LNCaP clone FGC (cell line): Measurements from ENCODE around the gene MRPL55.

Experiments used
- DNase-seq: peaks from one replicate; pipeline ENCODE4 v3.0.0-alpha.2; 2011; ENCODE audit warnings: low read depth
- H3K4me3 ChIP-seq: 2 replicates; pipeline ENCODE4 v1.5.1; 2011; ENCODE audit warnings: mild to moderate bottlenecking, low read depth, low read length, control low read depth
- TF ChIP-seq, protein P1 (sequence below): IDR thresholded peaks from 2 replicates; pipeline ENCODE4 v1.5.1; 2012; ENCODE audit warnings: mild to moderate bottlenecking; ENCODE audit not compliant: control insufficient read depth, insufficient read depth; ENCODE audit errors: extremely low read depth

MRPL55 gene

GRCh38 chr1:228079601-228080263 lies 29.4 kb downstream of the MRPL55 start:
- no peak for DNase-seq
- no peak overlapping the region for H3K4me3 ChIP-seq
- TF ChIP-seq, protein P1, sequence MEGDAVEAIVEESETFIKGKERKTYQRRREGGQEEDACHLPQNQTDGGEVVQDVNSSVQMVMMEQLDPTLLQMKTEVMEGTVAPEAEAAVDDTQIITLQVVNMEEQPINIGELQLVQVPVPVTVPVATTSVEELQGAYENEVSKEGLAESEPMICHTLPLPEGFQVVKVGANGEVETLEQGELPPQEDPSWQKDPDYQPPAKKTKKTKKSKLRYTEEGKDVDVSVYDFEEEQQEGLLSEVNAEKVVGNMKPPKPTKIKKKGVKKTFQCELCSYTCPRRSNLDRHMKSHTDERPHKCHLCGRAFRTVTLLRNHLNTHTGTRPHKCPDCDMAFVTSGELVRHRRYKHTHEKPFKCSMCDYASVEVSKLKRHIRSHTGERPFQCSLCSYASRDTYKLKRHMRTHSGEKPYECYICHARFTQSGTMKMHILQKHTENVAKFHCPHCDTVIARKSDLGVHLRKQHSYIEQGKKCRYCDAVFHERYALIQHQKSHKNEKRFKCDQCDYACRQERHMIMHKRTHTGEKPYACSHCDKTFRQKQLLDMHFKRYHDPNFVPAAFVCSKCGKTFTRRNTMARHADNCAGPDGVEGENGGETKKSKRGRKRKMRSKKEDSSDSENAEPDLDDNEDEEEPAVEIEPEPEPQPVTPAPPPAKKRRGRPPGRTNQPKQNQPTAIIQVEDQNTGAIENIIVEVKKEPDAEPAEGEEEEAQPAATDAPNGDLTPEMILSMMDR, result no peak

DNA sequence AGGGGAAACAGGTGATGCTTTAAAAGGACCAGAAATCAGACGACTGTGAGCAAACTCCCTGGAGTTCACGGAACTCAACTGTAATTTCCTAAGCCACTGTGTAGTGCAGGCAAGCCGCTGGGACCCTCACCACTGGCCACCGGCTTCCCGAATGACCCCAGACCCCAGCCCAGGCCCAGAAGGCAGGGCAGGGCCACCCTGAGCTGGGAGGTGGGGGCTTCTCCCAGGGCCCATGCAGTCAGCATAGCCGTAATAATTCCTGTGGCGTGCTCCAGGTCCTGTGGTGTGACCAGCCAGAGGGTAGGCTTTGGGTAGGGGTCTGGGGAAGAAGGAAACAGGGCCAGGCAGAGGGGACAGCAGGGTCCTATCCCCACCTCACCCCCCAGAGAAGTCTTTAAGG lies 30.1 kb downstream of the MRPL55 start:
- H3K4me3 ChIP-seq, result no peak overlapping the region
- DNase-seq, result no peak
- TF ChIP-seq, protein P1, result no peak

DNA sequence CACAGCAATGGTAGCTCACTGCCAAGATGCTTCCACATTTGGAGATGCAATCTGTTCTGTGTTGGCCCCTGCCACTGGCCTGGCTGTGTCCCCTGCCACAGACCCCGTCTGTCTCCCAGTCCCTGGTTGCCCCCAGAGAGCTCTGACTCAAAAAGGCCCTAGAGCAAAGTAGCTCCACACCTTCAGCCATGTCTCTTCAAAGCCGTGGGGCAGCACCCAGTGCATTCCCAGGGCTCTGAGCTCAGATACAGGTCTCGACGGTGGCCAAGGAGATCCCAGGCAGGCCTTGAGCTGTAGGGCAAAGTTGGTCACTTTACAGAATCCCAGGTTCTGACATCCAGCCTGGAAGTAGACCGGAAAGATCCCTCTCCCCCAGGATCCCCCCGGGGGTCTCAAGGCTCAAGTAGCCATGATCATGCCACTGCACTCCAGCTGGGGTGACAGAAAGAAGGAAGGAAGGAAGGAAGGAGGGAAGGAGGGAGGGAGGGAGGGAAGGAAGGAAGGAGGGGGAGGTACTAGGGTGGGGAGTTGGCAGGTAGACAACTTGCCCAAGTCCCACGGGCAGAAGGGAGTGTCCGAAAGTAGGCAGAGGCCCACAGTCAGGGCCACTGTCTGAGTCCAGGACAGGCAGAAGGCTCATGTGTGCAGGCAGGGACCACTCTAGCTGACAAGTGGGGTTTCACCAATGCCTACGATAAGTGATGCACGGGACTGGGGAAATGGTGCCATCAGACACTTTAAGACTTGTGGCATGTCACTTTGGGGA lies 31.4 kb downstream of the MRPL55 start:
- DNase-seq, result no peak
- no peak overlapping the region for H3K4me3 ChIP-seq
- TF ChIP-seq, protein P1, result no peak

- H3K4me3 ChIP-seq, result no peak overlapping the region
- TF ChIP-seq, protein P1, result no peak
- no peak for DNase-seq
Observed at GRCh38 chr1:228076796-228077430, 32.2 kb downstream of the MRPL55 start.

DNA sequence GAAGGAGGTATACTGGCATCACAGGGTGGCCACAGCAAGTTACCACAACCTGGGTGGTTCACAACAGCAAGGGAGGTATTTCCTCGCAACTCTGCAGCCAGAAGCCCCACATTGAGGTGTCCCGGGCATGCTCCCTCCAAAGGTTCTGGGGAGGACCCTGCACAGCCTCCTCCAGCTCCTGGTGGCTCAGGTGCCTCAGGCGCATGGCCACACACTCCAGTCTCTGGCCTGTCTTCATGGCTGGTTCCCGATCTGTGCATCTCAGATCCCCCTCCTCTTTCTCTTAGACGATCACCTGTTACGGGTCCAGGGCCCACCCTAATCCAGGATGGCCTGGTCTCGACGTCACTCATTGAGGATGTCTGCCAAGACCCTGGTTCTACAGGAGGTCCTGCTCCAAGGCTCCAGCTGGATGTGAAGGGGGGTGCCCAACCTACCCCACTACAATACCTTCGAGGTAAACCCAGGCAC lies 33.3 kb downstream of the MRPL55 start:
- DNase-seq, result no peak
- TF ChIP-seq, protein P1, result no peak

DNA sequence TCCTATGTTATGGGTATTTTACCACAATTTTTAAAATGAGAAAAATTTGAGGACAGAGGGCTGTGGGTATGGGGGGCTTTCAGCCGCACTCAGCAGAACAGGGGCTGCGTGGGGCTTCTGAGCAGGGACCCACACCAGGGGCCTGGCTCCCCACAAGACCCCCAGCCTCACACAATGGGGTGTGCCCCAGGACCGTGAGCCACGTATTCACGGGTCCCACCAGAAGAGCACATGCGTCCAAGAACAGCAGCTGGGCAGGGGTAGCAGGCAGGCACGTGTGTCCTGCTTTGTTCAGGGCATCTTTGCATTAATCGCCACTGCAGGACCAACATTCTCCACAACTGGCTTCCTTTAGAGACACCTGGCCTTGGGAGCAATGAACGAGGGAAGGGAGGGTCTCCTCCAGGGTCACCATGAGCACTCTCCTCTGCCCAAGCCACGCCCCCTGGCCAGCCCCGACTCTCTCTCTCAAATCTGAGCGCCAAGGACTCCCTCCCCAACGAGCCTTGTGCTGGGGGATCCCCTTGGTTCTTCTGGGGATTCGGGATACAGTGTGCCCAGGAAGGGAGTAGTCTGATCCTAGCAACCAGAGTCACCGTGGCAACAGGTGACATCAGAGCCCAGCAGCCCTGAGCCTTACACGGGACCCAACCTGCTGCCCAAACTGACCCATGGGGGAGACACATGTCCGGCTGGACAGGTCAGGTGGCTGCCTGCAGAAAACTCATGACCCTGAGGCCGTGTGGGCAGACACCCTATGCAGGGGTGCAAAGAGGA lies 34.0 kb downstream of the MRPL55 start:
- no peak for DNase-seq
- TF ChIP-seq, protein P1, result no peak
- H3K4me3 ChIP-seq, result no peak overlapping the region

More for the DNA sequence above, 33.3 kb downstream of the MRPL55 start:
- H3K4me3 ChIP-seq, result no peak overlapping the region
